GM18519 (cell line): ENCODE data around the gene PTGFRN.

ENCODE experiments used
- ATAC-seq: cut with Tn5 transposase; IDR thresholded peaks from one replicate; pipeline ENCODE4 v1.9.1; 2021; ENCODE audit warnings: mild to moderate bottlenecking, moderate library complexity; ENCODE audit not compliant: unreplicated experiment, low FRiP score

The PTGFRN gene

DNA sequence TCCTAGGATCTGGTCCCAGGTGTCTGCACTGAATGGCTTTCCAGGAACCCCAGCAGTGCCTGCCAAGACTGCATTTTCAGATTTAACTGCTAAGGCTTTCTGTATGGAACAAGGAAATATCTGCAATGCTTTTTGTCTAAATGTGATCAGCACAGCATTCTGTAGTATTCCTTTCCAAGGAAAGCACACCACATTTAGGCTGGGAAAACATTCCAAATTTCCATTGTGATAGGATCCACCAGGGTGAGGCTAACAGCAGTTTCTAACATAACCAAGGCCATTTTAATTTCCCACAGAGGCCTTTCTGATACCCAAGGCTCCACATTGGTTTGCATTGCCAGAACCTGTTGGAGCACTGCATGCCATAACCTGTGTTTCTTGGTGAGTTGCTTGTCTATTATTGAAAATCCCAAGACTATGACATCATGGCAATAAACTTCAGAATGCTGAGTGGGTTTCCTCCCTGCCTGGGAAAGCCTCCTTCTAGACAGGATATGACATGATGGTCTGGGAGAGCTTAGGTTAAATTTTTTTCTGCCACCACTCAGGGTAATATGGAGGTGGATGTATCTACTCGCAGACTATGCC is 23.3 kb upstream of the PTGFRN start:
- ATAC-seq: no peak

DNA sequence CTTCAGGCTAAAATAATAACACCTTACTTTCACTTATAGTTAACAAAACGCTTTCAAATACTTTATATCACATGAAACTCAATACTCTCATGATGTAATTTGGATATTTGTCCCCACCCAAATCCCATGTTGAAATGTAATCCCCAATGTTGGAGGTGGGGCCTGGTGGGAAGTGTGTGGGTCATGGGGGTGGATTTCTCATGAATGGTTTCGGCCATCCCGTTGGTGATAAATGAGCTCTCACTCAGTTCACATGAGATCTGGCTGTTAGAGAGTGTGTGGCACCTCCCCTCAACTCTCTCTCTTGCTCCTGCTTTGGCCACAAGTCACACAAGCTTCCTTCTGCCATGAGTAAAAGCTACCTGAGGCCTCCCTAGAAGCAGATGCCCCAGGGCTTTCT is 22.5 kb upstream of the PTGFRN start:
- ATAC-seq: no peak

DNA sequence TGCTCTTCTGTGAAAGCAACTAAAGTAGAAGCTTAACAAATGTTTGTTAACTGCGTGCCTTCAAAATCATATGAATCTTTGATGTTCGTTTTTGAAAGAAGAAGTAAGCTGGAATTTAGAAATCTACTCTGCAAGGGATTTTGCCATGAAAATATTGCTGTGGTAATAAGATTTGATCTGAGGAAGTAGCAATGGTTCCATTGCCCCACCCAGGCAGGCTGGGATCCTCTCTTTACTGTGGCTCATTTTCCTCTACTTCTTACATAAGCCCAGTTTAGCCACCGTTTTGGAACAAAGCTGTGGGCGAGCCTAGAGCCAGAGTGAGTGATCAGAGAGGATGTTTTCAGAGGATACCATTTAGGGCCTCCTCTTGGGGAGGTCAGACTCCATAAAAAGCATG is 20.3 kb upstream of the PTGFRN start:
- no peak for ATAC-seq

DNA sequence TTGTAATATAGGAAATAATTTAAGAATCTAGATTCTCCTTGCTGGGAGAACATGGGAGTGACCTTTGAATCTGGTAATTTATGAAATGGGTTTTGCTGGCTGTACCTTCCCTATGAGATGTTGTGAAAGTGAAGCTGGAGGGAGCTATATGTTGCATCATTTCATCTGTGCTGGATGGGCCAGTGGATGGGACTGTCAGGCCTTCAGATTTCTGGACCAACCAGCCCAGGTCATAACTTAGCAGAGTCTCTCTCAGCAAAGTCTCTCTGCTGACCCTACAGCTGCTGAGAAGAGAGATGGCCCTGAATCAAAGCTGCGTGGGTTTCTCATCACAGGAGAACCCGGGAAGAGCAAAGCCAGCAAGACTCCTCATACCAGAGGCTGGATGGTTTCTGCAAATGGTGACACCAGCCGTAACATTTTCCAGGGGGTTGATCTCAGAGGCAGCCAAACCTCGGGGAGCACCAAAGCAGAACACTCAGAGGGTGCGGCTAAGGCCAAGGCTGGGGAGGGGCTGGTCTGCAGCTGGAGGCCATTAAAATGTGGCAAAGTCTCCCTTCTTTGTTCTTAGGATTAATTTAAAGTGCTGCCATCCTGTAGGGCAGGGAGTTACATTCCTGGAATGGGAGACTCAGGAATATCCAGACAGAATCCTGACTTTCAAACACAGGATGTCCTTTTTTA is 18.2 kb upstream of the PTGFRN start:
- ATAC-seq: no peak

DNA sequence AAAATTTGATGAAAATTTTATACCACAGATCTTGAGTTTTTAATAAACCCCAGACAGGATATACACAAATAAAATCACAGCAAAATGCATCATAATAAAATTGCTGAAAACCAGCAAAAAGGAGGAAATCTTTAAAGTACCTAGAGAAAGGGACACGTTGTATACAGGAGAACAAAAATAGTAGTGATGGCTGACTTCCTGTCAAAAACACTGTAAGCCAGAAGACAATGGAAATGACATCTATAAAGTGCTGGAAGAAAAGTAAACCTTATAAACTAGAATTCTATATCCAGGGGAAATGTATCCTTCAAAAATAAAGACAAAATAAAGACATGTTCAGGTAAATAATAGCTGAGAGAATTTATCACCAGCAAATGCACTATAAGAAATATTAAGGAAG is 14.6 kb upstream of the PTGFRN start:
- ATAC-seq: no peak

DNA sequence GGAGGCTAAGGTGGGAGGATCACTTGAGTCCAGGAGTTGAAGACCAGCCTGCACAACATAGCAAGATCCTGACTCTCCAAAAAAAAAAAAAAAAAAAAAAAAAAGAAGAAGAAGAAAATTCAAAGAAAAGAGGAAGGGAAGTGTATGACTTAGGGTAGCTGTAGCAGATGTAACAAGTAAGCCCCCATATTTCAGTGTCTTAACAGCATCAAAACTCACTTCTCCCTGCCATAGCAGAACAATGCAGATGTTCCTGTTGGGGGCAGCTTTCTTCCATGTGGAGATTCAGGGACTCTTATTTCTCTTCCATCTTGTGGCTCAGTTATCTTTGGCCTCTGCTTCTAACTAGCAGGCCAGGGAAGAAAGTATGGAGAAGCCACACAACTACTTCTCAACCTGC is 10.2 kb upstream of the PTGFRN start:
- ATAC-seq: no peak

DNA sequence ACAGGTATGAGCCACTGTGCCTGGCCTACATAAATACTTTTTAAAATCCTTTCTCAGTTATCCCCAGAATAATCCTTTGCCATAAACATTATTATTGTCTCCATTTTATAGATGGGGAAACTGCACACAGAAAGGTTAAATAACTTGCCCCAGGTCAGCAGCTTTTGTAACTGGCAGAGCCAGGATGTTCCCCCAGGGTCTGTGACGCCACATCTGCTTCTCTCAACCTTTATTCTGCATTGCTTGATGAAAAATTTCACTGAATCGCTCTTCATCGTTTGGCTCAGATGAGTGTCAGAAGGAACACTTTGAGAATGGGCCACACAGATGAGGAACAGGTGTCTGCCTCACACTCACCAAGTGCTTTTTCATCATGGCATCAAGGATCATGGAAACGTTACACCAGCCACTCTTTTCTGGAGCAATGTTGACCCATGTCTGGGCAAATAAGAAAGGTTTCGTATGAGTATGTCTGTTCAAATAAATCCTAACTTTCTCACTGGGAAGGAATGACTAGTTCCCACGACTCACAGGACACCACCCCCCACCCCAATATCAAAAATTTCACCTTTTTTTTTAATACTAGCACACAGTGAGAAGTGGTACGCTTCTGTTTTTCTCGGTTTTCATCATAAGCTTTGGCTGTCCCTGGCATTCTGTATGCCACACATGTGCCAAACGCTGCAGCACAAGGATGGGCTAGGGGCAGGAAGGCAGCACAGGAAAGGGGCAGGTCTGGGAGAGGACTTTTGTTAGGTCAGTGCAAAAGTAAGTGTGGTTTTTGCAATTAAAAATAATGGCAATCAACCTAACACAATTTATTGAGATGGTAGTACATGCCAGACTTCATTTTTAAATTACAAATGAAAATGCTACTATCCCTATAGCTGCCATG is 9.0 kb upstream of the PTGFRN start:
- no peak for ATAC-seq

DNA sequence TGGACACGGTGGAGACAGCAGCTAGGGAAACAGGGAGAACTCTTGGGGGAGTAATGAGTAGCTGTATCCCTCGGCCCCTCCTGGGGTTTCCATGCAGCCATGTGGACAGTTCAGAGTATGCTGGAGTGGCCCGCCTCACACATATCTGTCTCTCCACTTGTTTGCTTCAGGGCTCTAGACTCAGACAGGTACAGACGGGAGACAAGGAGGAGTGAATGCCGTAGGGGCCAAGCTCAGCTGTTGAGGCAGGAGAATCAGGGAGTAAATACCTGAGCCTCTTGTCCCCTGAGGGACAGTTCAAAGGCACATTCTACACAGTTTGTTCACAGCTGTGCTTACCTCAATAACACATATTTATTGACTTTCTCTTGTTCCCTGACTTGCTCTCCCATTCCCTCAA is 7.7 kb upstream of the PTGFRN start:
- no peak for ATAC-seq

DNA sequence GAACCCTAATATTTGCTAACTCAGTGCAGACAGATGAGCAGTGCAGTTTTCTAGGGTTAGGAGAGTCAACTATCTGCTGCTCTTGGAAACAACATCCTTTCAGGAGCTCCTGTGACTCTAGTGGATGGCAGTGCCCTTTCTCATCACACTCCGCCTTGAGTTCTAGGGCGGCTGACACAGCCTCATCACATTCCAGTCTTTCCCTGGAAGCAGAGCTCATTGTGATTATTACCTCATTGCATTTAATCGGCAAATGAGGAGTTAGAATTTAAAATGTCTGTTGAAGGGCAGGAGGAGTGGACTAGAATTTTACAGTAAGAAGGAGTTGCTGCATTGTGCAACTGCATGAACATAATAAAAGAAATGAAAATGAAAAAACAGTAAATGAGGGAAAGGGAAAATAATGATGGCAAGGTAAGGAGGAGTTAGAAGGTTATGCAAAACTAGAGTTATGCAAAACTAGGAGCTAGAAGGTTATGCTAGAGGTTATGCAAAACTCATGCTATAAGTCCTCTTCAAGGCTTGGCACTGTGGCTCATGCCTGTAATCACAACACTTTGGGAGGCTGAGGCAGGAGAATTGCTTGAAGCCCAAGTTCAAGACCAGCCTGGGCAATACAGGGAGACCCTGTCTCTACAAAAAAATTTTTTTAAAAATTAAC is 6.9 kb upstream of the PTGFRN start:
- ATAC-seq: no peak

DNA sequence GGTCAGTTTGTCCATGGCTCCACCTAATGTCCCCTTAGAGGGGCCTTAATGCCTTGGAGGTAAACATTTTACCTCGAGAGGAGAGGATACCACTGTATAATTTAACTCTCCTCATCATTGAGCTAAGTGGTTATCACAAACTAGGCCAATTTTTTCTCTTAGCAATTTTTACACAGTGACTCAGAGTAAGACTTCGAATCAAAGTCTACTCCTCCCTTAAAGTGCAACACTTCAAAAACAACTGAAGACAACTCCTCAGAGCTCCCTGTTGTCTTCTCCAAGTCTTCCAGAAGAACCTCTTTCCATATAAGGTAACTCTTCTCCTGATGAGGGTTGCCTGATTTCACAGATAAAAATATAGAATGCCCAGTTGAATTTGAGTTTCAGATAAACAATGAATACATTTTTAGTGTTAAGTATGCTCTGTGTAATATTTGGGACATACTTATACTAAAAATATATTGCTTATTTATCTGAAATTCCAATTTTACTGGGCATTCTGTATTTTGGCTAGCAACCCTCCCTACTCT is 4.9 kb upstream of the PTGFRN start:
- ATAC-seq: no peak

DNA sequence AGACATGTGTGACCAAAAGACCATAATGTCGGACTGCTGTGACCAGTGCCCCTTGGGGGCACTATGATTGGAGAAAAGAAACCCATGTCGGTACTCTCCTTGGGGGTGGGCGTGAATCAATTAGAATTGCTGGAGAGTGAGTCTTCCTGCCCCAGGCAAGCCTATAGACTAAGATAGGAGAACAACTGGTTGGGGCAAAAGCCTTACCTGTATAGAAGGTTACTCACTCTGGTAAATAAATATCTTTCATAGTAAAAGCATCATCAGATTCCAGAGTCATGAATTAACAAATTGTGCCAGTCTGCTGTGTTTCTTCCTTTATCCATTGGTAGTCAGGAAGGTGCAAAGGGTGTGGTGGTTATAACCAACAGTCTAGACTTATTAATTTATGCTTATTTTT is 2.9 kb upstream of the PTGFRN start:
- no peak for ATAC-seq

DNA sequence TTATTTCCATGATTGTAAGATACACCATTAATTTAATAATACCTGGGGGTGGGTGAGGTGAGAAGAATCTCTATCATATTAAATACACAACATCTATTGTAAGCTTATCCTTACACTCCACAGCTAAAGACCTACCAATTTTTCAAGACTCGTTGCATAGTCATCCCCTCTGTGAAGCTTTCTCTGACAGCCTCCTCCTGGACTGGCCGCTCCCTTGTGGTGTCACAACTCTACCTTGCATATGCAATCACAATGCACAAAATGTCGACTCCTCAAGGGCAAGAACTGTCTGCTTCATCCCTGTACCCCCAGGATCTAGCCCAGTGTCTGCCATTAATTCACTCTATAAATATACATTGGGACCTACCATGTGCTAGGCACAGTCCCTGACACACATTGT is 2.4 kb upstream of the PTGFRN start:
- ATAC-seq: no peak

DNA sequence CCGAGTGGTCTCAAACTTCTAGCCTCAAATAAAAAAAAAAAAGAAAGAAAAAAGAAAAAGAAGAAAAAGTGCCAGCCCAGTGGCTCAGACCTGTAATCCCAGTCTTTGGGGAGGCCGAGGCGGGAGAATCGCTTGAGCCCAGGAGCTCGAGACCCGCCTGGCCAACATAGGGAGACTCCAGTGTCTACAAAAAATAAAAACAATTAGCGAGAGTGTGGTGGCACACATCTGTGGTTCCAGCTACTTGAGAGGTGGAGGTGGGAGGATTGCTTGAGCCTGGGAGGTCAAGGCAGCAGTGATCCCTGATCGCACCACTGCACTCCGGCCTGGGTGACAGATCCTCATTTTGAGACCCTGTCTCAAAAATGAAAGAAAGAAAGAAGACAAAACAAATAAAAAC is 1.4 kb upstream of the PTGFRN start:
- no peak for ATAC-seq

DNA sequence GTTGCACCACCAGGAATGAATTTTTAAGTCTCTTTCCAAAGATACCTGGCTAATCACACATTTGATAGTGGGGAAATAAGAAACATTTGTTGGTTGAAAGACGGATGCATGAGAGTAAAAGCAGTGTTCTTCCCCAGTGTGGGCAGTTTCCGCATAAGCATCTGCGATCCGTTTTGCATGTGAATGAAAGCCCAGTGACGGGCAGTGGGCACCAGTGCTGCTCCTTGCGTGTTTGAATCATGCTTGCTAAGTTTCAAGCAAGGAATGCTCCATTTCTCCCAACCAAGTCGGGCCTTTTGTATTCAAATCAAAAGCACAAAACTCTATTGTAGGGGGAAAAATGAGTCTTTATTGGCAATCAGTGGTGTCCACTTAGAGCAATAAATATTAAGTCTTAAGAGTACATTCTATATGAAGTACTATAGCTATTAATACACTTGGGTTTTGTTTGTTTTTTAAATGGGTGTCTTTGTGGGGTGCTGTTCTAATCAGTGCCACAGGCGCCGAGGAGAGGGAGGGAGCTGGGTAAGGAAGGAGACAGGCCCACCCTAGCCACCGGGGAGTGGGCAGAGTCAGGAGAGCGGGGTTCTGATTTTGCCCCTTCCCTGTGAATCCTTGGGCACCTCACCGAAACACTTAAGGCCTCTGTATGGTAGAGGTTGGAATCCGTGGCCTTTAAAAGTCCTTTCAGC is 750 bp upstream of the PTGFRN start:
- ATAC-seq: no peak

DNA sequence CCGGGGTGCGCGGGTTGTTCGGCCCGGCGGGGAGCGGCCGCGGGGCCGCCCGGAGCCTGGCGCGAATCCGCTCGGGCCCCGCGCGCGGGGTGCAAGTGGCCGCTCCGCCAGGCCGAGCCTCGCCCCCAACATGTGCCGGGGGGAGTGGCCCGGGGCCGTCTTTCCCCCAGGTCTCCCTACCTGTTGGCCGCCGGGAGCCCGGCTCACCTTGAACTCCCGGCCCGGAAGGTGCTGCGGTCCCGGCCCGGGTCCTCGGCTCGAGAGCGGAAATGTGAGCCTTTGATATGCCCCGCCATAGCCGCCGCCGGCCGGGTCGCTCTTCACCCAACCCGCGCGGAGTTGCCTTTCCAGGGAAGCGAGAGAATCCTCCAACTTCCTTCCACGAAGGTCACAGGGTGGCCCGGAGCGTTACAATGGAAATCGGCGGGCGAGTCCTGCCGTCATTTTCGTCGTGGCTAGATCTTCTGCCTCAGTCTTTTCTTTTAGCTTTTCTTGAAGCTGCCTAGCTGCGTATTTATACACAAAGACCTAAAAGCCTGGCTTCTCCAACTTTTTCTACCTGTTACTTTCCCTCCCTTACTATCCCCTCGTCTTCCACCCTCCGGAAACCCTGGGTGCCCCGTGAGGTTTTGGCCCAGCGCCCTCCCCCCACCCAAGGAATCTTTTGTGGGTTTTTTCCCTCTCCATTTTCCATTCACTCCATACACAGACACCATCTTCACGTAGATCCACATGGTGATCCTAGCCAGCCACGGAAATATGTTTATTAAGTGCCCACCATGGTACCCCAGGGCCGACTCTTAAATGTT is 867 bp downstream of the PTGFRN start:
- ATAC-seq: no peak

DNA sequence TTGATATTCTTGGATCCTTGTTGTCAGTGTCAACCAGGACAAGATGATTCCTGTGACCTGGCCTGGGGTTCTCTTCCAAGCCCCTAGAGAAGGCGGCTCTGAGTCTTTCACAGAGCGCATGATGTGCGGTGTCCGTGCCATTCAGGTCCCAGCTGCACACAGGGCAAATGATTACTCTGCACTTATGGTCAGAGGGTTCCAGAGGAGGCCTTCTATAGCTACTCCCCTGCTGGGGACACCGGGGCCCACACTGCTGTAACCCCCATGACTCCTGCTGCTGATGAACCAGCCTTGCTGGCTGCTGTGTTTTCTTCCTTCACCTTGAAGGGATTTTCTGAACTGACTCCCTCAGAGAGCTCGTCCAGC is 1.5 kb downstream of the PTGFRN start:
- no peak for ATAC-seq

DNA sequence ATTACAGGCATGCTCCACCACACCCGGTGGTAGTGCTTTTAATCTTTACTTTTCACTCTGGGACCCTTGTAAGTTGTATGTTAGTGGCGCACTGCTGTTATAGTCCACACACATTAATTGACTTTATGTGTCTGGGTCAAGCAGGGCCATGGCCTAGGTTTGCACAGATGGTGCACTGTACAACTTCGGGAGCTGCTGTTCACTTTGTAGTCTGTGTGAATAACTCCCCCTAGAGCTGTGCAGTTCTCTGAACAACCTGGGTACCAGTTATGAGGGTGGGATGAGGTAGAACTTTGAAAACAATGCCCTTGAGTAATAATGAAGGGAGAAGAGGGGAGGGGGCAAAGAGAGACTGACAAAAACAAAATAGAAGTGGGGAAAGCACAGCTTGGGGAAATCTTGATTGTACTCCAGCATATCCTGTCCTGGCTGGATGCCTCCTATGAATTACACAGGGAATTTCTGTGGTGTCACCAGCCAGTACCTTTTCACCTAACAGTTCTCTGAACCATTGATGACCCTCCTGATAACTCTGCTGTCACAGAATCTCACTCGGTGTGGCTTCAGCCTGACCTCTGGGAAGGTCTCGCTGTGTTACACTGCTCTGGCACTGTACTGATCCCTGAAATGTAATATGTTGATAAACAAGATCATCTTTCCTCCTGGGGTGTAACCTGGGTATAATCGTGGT is 2.2 kb downstream of the PTGFRN start:
- ATAC-seq: no peak

DNA sequence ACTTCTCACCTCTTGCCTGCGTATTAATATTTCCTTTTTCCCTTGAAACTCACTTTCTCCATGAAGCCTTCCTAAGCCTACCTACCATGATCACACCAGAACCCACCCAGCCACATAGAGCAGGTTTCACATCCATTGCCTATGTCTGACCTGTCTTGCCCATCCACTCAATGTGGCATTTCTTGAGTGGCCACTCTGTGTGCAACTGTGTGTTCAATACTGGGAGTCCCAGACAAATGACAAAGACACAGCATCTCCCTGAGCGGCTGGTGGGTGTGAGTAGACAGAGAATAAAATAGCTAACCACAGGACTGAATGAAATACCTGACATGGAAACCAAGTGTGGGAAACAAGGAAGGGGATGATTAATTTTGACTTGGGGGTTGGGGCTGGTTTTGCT is 3.1 kb downstream of the PTGFRN start:
- no peak for ATAC-seq

DNA sequence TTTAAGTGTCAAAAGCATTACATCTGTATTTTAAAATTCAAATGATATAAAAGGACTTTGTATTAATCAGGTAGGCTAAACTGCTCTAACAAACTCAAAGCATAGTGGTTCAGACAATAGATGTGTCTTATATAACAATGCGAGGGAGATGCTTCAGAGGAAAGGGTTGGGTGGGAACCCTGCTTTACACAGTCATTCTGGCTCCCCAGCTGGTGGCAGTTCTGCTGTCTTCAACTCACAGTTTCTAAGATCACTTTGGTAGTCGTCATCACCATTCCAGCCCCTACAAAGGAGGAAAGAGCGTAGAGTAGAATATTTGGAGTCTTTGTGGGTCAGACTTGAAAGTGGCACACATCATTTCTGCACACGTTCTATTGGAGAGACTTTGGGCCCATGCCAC is 4.2 kb downstream of the PTGFRN start:
- ATAC-seq: no peak
